ENCODE results near the gene CACFD1. TPM values are rescaled to one million over a fixed set of nuclear protein-coding genes. Genes with fewer than 3 reads are reported as not detected.

CACFD1 gene
- total and polyA plus RNA-seq, 9 of the 15 experiments (the other 6 are each of a cell fraction or from before 2014, with no cell fraction given): 0.11 to 1.4 (median 1.1) TPM; not detected in 2

- intact Hi-C loops (cut with micrococcal nuclease) (no loop called here), in situ Hi-C loops (cut with MboI) (no loop called here)
- 10% methylated on average over 22 of the region's 22 CpGs for WGBS (ENCODE audit: insufficient coverage, low coverage, missing lambda C conversion rate)
- Histone ChIP-seq H3K27ac (ENCODE audit: extremely low read depth, low read depth, low read length) (no peak overlapping the region), H2AFZ (ENCODE audit: low read depth, low read length) (no peak overlapping the region), H3K4me1 (replicated peaks in 1 of 2; ENCODE audit: control insufficient read depth in 2 of 2, insufficient read depth in 2 of 2, low read length in 2 of 2) (peaks cover 5 to 38% of the 10 kb centered on the region in 2 experiments; a peak in 3 of 5 replicates), H3K4me3 (no peak overlapping the region), H3K9ac (ENCODE audit: insufficient read depth in 1 of 2, low read depth in 2 of 2, low read length in 2 of 2) (no peak overlapping the region), H3K27me3 (ENCODE audit: control insufficient read depth in 2 of 2, insufficient read depth in 2 of 2, low read length in 2 of 2) (peaks cover 25 to 72% of the 10 kb centered on the region in 2 experiments; a peak in 4 of 5 replicates), H3K9me1 (ENCODE audit: control insufficient read depth, insufficient read depth, low read length) (peaks cover 4% of the 10 kb centered on the region), H3K4me2 (ENCODE audit: insufficient read depth, low read length) (no peak overlapping the region), H3K9me3 (replicated peaks; ENCODE audit: control insufficient read depth, insufficient read depth, low read depth, low read length) (no peaks in the 10 kb centered on the region), H4K20me1 (replicated peaks; ENCODE audit: control insufficient read depth, insufficient read depth, low read length) (peaks cover 29% of the 10 kb centered on the region), H3K79me2 (ENCODE audit: control insufficient read depth, insufficient read depth, low read length) (no peaks in the 10 kb centered on the region), H3K36me3 (ENCODE audit: control insufficient read depth, insufficient read depth, low read length) (no peaks in the 10 kb centered on the region)
- no peak for ATAC-seq
- ChIA-PET CTCF (ENCODE audit: low intra/inter-chr PET ratio) (interaction anchor here (1.0 kb wide), 1 partner anchor 23 kb away, joined by 4 read pairs; no protein-coding TSS in a partner anchor), POLR2A (interaction anchor here (0.6 kb wide), 1 partner anchor 755 kb away, joined by 3 read pairs; no protein-coding TSS in a partner anchor)
- FAIRE-seq: no peak
- BruUV-seq (replicated peaks): no TSS peak
- peak in 3 of 4 experiments; percentile 34 to 49 (median 40) for DNase-seq (ENCODE audit: extremely low read depth in 1 of 4, low spot score in 3 of 4)
- TF ChIP-seq CTBP1 (IDR thresholded peaks at IDR 0.05; ENCODE audit: borderline replicate concordance) (peak; percentile 64), PTTG1 (tag; IDR thresholded peaks at IDR 0.05; ENCODE audit: low read depth) (no peak), ZNF431 (CRISPR knock-in tag; IDR thresholded peaks at IDR 0.05) (no peak), ZNF134 (CRISPR knock-in tag; conservative IDR thresholded peaks at IDR 0.05) (no peak), HMG20A (CRISPR knock-in tag; conservative IDR thresholded peaks at IDR 0.05) (no peak), EP400 (IDR thresholded peaks at IDR 0.05) (no peak), ZNF696 (CRISPR knock-in tag; conservative IDR thresholded peaks at IDR 0.05) (no peak), ARID4B (CRISPR knock-in tag; IDR thresholded peaks at IDR 0.05) (no peak), SMARCC2 (IDR thresholded peaks at IDR 0.05; ENCODE audit: low read depth) (no peak), FOS (IDR thresholded peaks at IDR 0.05; ENCODE audit: extremely low read depth, insufficient read length) (no peak), CTCF (IDR thresholded peaks at IDR 0.05 in 2 of 3, conservative IDR thresholded peaks at IDR 0.05 in 1 of 3; ENCODE audit: insufficient read depth in 2 of 3, low read depth in 1 of 3, low read length in 3 of 3) (peak; percentile 53 to 87 (median 68); a peak in 5 of 6 replicates), VEZF1 (CRISPR knock-in tag; IDR thresholded peaks at IDR 0.05) (no peak), GATA2 (CRISPR knock-in tag; IDR thresholded peaks at IDR 0.05) (no peak), ZFPM2 (CRISPR knock-in tag; IDR thresholded peaks at IDR 0.05) (no peak)
Observed at GRCh38 chr9:133463234-133463863, 3.6 kb downstream of the CACFD1 start.
